Neutrophil (primary cell): ENCODE measurements around the gene TRIM66.

Experiments
- H3K27ac ChIP-seq: fragments of 200-600 bp; sonication (generic); 2 replicates; pipeline ENCODE4 v1.5.1; 2016; ENCODE audit warnings: mild to moderate bottlenecking, moderate library complexity
- H3K27me3 ChIP-seq: fragments of 200-600 bp; sonication (generic); 2 replicates; pipeline ENCODE4 v1.6.0; 2016; ENCODE audit warnings: mild to moderate bottlenecking
- H3K36me3 ChIP-seq: fragments of 200-600 bp; sonication (generic); 2 replicates; pipeline ENCODE4 v1.5.1; 2017
- H3K4me1 ChIP-seq, 2 experiments: fragments of 200-600 bp in 1 of 2; sonication (generic) in 1 of 2; 1 replicate in 1 of 2; 2 replicates in 1 of 2; pipeline versions ENCODE4 v1.5.1 to v1.6.1; 2013 to 2016; ENCODE audit warnings: low read depth in 1 of 2, low read length in 1 of 2, mild to moderate bottlenecking in 1 of 2, moderate library complexity in 1 of 2; ENCODE audit not compliant: control insufficient read depth in 1 of 2, insufficient read depth in 1 of 2
- H3K4me3 ChIP-seq, 2 experiments: fragments of 200-600 bp in 1 of 2; sonication (generic) in 1 of 2; 1 replicate in 1 of 2; 2 replicates in 1 of 2; pipeline ENCODE4 v1.5.1; 2013 to 2016; ENCODE audit warnings: low read depth in 1 of 2, low read length in 1 of 2, mild to moderate bottlenecking in 1 of 2, moderate library complexity in 1 of 2
- H3K9me3 ChIP-seq: fragments of 200-600 bp; sonication (generic); 2 replicates; pipeline ENCODE4 v1.5.1; 2016
- CTCF ChIP-seq: fragments of 200-600 bp; sonication (generic); IDR thresholded peaks from 2 replicates; pipeline ENCODE4 v1.5.1; 2016; ENCODE audit warnings: antibody characterized with exemption

Gene TRIM66

GRCh38 chr11:8577791-8578581, 104.5 kb downstream of the TRIM66 start:
- no peak overlapping the region for H3K27ac ChIP-seq
- H3K4me3 ChIP-seq: no peak overlapping the region
- H3K4me1 ChIP-seq: no peaks in the 10 kb centered on the region
- no peaks in the 10 kb centered on the region for H3K27me3 ChIP-seq
- no peaks in the 10 kb centered on the region for H3K36me3 ChIP-seq
- no peaks in the 10 kb centered on the region for H3K9me3 ChIP-seq
- TF ChIP-seq CTCF: no peak

- Histone ChIP-seq H3K27ac (no peak overlapping the region), H3K4me3 (no peak overlapping the region), H3K27me3 (no peaks in the 10 kb centered on the region), H3K4me1 (no peaks in the 10 kb centered on the region), H3K36me3 (no peaks in the 10 kb centered on the region), H3K9me3 (no peaks in the 10 kb centered on the region)
- no peak for TF ChIP-seq CTCF
Observed at GRCh38 chr11:8574798-8575197, 107.7 kb downstream of the TRIM66 start.

GRCh38 chr11:8573777-8574176, 108.7 kb downstream of the TRIM66 start:
- Histone ChIP-seq H3K9me3 (no peaks in the 10 kb centered on the region), H3K27me3 (no peaks in the 10 kb centered on the region), H3K27ac (no peak overlapping the region), H3K4me3 (no peak overlapping the region), H3K36me3 (no peaks in the 10 kb centered on the region), H3K4me1 (no peaks in the 10 kb centered on the region)
- no peak for TF ChIP-seq CTCF

- Histone ChIP-seq H3K4me3 (no peak overlapping the region), H3K36me3 (no peaks in the 10 kb centered on the region), H3K9me3 (no peaks in the 10 kb centered on the region), H3K4me1 (no peaks in the 10 kb centered on the region), H3K27me3 (no peaks in the 10 kb centered on the region), H3K27ac (no peak overlapping the region)
- no peak for TF ChIP-seq CTCF
Observed at GRCh38 chr11:8567602-8568198, 114.8 kb downstream of the TRIM66 start.

GRCh38 chr11:8566613-8567210, 115.8 kb downstream of the TRIM66 start:
- TF ChIP-seq CTCF: peak; percentile 39
- Histone ChIP-seq H3K9me3 (no peaks in the 10 kb centered on the region), H3K4me1 (no peaks in the 10 kb centered on the region), H3K36me3 (no peaks in the 10 kb centered on the region), H3K4me3 (no peak overlapping the region), H3K27me3 (no peaks in the 10 kb centered on the region), H3K27ac (no peak overlapping the region)
